Cardiac septum (tissue), 1 donor: ENCODE measurements around the gene KDM2B. TPM values are rescaled to one million over a fixed set of nuclear protein-coding genes. Genes with fewer than 3 reads are reported as not detected.

Source experiments
- DNase-seq: peaks from one replicate; pipeline ENCODE4 v3.0.0-alpha.2; 2020; ENCODE audit warnings: low spot score
- intact Hi-C: fragments of 100-400 bp; cut with DNase I; formaldehyde crosslinking; loops from one replicate; pipeline ENCODE4 v1.14.0; 2022
- total RNA-seq: library from RNA; stranded (reverse); fragmentation: NEBNext Ultra II Directional; extraction: Animal tissue kit (Norgen Biotek cat#: 25700); gene quantifications from one replicate; pipeline ENCODE4 v1.2.1, GENCODE V29; 2021
- donor health status: DM: no; HTN: no; CAD: no.

KDM2B gene
- total RNA-seq, 1 donor from 2014 or later = 10.1 TPM

DNA sequence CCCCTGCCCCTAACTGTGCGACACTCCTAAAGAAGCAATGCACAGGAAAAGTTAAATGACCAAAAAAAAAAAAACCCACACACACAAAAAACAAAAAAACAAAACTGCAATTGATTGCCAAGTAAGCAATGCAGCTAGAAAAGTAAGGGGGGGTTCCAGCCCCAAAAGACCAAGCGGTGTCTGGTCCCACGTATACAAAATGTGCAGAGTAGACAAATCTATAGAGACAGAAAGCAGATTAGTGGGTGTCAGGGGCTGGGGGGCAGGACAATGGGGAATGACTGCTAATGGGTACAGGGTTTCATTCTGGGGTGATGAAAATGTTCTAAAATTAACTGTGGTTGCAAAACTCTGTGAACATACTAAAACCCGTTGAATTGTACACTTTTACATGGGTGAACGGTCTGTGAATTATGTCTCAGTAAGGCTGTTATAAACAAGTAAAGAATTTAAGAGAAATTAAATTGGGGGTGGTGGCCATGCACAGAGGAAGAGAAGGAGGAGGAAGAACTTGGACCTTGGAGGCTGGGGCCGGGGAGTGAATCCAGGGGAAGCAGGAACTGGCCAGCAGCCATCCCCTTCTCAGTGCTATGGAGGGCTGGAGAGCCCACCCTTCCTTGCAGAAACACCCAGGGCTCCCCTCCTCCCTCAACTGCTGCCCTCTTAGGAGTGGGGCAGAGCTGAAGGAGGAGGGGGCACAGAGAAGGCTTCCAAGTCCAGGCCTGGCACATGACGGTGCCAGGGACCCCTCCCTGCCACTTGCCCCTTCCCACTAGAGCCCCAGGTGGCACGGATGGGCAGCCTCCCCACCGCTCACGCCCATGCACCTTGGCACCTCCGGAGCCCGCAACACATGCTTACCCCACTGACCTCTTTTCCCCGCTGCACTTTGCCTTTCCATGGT is 45.4 kb downstream of the KDM2B start:
- intact Hi-C loops = loop anchor here (2.0 to 5.0 kb wide), 4 partner anchors 33 to 152 kb away; partner anchors contain the start of gene ORAI1

DNA sequence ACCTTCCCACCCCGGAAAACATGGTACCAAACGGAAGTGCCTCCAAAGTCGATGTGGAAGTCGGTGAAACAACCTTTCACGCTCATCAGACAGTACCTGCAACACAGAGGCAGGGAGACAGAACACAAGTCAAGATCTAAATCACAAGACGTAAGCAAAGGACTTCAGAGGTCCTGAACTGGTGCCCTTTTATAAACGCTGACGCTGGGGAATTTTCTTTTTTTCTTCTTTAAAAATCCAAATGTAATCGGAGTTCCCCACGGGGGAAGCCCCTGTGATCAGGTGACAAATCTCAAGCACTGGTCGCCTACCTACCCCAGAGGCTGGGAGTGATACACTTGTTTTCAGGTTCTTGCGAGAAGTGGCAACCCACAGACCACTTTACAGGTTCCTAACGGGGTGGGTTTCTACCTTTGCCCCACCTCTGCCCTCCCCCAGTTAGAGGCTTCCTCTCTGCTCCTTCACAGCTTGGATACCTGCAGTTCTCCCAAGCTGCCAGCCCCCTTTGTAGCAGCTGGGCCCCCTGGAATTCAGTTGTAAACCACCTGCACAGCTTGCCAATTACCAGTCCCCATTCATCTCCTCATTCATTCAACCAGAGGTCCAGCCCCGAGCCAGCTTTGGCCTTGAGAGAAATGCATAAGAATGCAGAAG is 46.2 kb downstream of the KDM2B start:
- no peak for DNase-seq
- intact Hi-C loops = loop anchor here (5.0 kb wide), 3 partner anchors 32 to 153 kb away; no protein-coding TSS in a partner anchor

More for the DNA sequence above, 45.4 kb downstream of the KDM2B start:
- no peak for DNase-seq

DNA sequence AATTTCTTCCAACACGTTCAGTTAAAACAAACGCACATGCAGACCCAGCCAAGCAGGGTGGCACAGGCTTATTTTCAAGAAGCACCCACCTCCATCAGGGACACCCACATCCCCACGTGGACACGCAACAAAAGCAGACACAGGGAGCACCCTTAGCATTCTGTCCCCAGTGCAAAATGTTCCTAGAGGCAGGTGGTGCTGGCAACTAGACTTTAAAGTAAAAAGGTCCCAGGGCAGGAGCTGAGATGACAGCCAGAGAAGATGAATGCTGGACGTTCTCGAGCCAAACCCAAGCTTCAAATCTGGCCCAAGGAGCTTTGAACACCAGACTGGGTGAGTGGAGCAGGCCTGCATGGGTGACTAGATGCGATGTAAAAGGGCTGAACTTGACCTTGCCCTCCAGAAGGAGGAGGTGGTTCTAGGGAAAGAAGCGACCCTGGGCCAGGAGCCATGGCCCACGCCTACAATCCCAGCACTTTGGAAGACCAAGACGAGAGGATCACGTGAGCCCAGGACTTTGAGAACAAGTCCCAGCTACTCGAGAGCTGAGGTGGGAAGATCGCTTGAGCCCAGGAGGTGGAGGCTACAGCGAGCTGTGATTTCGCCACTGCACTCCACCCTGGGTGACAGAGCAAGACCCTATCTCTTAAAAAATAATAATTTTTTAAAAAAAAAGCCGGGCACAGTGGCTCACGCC is 47.3 kb downstream of the KDM2B start:
- intact Hi-C loops = no loop called here
- DNase-seq = no peak

DNA sequence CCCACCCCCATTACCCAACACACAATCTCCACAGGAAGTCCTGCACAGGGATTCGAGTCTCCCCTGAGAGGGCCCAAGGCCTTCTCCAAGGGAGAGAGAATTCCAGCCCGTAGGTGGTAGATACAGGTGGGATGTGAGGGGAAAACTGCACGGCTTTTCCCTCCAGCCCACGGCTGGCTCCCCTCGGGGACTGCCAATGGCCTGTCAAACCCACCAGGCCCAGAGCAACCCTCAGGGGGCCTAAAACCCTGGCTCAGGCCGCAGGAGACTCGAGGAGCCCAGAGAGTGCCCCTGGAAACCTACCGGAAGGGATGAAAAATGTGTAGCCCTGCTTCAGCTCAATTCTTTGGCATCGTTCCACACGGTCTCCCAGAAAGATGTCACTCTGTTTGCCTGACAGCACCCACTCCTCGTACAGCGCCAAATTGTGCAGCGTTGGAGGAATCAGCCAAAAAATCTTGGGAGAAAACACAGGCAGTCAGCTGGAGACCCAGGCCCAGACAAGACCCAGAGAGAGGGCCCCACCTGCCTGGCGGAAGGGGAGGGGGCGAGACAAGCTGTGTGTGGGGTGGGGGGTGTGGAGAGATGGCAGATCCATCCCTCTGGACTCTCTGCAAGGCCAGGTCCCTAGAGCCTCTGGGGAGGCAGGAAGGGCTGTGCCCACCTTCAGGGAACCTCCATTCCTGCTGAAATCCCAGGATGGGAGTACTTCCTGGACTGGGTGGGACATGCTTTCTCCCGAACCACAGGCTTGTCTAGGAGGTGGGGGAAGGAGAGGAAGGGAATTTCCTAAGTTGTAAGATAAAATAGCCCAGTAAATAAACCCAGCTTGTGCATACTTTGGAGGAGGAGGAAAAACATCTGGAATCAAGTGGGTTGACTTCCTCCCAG is 48.1 kb downstream of the KDM2B start:
- DNase-seq = no peak
- intact Hi-C loops = no loop called here

DNA sequence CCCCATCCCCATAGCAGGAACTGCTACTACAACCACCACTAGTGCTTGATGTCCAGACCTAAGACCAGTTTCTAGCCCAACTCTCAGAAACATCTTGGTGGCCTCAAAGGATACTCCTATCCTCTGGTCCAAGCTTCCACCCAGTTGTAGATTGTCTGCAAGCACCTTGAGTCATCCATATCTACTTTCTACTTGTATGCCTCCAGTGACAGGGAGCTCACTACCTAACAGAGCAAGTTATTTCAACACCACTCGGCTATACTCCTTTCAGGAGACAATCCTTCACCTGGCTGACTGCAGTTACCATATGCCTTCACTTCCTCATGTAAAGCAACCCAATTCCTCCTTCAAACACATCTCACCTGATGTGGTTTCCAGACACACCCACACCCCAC is 49.5 kb downstream of the KDM2B start:
- DNase-seq = no peak
- intact Hi-C loops = no loop called here

DNA sequence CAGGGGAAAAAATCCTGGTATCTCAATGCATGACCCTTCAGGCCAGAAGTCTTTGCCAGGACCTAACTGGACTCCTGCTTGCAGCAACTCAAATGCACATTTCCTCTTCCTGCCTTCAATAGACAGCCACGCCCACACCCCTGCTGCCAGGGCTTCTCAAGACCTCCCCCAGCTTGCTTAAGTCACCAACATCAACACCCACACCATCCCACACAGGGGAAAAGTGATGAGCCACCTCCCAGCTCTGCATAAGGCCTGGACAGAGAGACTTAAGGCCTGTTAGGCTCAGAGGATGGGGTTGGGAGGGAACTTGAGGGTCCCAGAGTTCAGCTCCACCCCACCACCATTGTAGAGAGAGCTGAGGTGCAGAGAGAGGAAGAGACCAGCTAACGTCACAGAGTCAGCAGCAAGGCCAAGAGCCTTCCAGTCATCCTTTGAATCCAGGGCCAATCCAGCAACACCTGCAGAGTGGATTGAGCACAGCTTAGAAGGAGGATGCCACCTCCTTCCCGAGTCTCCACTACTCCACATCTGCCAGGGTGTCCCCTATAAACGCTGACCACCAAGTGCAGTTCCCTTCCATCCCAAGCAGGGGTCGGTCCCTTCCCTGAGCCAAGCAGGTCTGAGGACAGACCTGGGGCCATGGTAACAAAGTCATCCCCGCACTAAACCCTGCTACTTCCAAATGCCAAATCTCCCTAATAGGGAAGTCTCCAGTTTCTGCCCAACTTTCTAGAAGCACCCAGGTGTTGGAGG is 50.0 kb downstream of the KDM2B start:
- DNase-seq = no peak
- intact Hi-C loops = no loop called here

DNA sequence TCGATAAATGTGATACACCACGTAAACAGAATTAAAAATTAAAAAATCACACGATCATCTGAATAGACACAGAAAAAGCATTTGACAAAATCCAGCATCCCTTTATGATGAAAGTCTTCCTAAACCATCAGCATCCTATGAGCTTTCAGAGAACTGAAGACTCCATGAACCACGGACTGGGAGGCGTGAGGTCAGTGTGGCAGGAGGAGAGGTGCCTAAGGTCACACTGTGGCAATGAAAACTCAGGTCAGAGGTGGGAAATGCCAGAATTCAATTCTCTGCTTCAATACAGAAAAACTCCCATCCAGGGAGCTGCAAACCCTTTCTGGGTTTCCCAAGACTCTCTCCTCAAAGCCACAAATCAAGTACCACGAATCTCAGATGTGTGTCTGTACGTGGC is 51.6 kb downstream of the KDM2B start:
- no peak for DNase-seq
- intact Hi-C loops = no loop called here

DNA sequence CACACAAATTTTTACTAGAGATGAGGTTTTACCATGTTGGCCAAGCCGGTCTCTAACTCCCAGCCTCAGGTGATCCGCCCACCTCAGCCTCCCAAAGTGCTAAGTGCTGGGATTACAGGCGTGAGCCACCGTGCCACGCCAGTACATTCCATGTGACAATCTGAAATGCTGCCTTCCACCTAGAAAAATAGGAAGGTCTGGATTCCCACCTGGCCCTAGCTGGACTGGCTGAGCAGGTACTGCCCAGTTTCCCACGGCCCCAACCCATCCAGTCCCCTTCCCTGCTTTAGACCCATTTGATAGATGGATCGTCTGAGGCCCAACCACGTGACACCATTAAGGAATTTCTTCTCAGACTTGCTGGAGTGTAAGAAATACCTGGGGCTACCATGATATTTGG is 55.4 kb downstream of the KDM2B start:
- intact Hi-C loops = no loop called here
- no peak for DNase-seq

DNA sequence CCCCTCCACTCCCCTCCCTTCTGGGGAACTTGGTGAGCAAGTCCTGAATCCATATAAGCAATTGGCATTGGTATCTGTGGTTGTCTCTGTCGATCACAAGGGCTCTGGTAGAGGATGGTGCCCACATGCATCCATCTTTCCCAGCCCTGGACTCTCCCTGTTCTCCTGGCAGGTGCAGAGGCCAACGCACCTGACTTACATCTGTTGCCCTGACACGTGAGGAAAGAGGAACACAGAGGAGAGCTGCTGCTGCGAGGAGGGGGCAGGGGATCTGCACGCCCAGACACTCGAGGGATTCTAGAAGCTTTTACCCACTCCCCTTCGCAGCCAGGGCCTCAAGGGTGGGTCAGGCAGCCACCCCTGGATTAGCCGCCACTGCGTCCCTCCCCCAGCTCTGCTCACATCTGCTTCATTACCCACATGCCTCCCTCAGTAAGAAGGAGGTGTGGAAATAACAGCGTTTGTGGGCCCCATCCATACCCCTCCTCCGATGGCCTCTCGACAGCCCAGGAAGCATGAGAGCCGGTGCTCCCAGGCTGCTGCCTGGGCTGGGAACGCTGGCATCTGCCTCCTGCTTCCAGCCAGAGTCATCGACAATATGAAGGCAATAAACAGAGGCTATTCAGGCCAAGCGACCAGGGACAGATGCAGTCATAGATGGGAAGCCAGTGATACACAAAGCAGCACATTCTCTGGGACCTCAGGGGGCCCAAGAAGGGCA is 56.5 kb downstream of the KDM2B start:
- no peak for DNase-seq
- intact Hi-C loops = no loop called here

DNA sequence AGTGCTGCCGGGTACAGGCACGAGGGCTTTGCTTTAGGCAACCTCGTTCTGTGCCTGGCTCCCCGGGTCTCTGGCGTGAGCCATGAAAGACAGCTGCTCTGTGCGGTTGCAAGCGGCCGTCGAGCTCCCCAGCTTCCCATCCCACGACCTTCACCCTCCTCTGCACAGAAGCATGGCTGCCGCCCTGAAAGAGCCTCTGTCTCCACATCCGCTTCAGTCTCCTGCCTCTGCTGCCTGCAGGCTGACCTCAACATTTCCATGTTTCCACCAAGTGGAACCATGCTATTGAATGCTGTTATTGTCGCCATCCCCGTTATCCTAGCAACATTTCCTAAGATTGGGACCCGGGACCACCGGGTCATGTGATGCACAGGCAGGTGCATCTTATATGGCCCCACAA is 57.1 kb downstream of the KDM2B start:
- intact Hi-C loops = no loop called here
- DNase-seq = no peak

DNA sequence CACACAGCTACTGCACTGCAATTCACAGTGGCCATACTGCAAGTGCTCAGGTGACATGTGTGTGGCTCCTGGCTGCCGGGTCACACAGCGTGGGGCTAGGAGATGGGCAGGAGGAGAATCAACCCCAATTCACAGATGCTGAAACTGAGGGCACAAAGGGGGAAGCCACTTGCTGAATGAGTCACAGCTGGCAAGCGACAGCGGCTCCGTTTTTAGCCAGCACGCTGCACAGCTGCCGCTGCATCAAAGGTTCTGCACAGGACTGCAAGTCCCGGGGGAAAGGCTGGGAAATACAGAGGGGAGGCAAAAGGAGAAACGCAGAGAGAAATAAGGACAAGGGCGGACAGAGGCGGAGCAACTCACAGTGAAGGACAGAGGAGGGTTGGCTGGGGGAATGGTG is 57.9 kb downstream of the KDM2B start:
- DNase-seq = no peak
- intact Hi-C loops = no loop called here

DNA sequence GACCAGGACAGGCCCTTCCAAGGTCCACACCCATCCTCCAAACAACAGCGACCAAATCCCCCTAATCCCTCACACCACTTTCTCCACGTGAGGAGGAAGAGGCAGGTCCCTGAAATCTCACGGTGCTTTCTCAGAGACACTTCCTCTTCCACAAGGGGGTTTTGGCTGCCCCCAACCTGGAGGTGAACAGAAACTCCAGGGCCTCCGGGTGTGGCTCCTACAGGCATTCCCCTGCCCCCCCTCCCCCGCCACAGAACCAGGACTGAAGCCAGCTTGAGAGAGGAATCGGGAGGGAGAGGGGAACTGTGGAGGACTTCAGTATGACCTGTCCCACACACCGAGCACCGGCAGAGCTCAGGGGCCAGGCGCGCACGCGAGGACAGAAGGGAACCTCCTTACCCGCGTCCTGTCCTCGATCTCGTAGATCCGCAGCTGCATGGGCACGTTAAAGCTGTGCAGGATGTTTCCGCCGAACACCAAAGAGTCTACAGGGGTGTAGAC is 60.2 kb downstream of the KDM2B start:
- intact Hi-C loops = no loop called here
- no peak for DNase-seq

DNA sequence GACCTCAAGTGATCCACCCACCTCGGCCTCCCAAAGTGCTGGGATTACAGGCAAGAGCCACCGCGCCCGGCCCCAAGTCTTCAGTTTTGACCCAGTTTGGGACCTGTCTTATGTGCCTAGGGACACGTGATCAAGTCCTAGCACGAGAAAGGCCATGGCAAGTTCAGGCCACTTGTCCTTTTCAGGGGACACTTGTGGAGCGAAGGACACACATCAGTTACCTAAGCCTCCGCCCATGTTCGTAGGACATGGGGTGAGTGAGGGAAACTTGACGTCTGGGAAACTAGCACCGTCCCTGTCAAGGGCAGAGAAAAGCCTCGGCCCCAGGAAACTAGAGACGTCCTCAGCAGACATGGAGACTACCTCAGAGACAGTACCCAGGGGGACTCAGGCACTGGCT is 60.7 kb downstream of the KDM2B start:
- intact Hi-C loops = no loop called here
- no peak for DNase-seq

DNA sequence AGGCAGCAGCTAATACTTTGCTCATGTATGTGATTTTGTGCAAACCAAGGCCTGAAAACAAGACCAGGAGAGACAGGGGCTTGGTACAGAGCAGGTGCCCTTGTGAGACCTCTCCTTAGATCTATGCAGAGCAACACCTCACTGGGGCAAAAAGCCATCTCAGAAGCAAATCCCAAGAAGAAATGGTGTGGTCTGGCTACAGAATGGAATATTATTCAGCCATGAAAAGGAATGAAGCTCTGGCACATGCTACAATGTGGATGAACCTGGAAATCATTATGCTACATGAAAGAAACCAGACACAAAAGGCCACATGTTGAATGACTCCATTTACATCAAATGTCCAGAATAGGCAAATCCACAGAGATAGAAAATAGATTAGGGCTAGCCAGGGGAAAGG is 61.6 kb downstream of the KDM2B start:
- DNase-seq = no peak
- intact Hi-C loops = no loop called here

DNA sequence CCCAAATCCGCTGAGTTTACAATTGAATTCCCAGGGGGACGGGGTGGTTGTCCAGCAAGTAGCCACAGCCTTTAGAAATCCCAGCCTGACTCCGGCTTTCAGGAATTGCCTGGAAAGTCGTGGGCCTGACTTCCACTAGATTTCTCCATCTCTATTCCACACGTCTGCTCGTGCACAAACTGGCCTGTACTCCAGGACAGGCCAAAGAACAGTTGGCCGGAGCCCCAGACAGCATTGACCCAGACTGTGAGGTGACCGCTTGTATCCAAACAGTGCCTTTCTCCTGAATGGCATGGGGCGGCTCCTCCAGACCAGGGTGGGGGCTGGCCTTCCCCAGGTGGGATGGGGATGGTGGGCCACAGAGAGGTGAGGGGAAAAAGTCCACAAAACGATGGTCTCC is 62.2 kb downstream of the KDM2B start:
- no peak for DNase-seq
- intact Hi-C loops = no loop called here

DNA sequence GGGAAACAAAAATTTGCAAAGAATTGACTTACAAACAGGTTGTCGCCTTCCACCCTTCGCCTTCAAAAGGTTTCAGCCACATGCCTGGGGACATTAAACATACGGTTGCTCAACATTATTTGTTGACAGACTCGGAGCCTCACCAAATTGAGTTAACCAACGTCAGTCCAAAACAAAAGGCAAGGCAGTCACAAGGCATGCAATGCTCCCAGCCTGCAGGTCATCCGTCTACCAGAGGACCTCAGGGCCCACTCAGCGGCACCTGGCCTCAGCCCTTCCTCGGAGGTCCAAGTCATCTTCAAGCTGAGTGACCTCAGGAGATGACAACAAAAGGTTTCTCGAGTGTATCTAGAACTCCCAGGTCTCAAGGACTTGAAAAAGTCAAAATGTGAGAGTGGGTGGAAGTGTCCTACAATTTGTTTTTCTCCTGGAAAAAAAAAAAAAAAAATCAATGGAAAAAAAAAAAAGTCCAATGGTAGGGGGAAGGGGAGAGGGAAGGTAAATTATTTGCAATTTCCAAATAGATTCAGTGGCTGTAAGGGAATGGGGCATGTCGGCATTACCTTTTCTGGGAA is 64.3 kb downstream of the KDM2B start:
- DNase-seq = no peak
- intact Hi-C loops = no loop called here

DNA sequence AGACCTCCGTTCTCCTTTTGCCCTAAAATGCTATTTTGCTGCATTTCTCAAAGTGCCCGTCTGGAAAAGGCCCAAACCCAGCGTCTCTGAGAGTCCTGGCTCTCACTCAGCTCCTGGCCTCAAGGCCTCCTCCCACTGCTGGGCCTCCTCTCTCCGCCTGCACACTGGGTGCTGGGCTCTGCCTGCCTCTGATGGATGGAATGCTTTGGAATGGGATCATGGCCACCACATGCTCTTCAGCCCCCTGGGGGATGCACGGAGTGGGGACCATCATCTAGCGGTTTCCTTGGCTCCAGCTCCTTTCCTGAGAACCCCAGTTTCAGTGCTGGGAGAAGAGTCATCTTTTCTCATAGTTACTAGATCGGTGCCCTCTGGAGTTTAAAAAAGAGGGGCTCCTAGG is 65.2 kb downstream of the KDM2B start:
- no peak for DNase-seq
- intact Hi-C loops = no loop called here
